ENCODE data around the gene S100B. TPM values are rescaled to one million over a fixed set of nuclear protein-coding genes. Genes with fewer than 3 reads are reported as not detected.

Gene S100B
- total RNA-seq (1 to 10 TPM in 1 of 5 experiments, under 1 TPM in 4; 0.27 to 2.3 (median 0.95) TPM), polyA plus RNA-seq (1 to 10 TPM; 1.1 to 7.0 TPM), total RNA-seq (1.6 reads per million, percentile 5 among the genes with 10 or more reads in this experiment)

- H3K4me3 Mint-ChIP-seq, result peak within 1 kb of the TSS; percentile 70 to 88 (median 74)
- no peaks in the 10 kb centered on the region for H3K9me3 ChIP-seq (ENCODE audit: control insufficient read depth in 2 of 3, low read length in 3 of 3)
- H3K36me3 ChIP-seq (ENCODE audit: control insufficient read depth in 2 of 3, insufficient read depth in 3 of 3, low read length in 3 of 3), result no peaks in the 10 kb centered on the region
- no peaks in the 10 kb centered on the region for H3K27me3 ChIP-seq (ENCODE audit: control insufficient read depth in 2 of 2, insufficient read depth in 2 of 2, low read length in 2 of 2)
- ChIA-PET CTCF (interaction anchor here (1.2 kb wide), 1 partner anchor 16 kb away, joined by 5 read pairs; no protein-coding TSS in a partner anchor), POLR2A (interaction anchor here (0.7 to 2.8 kb wide), 13 partner anchors 8 to 147 kb away, joined by 3 to 13 read pairs (median 5); partner anchors contain the start of genes DIP2A and PRMT2)
- peaks cover 25 to 34% of the 10 kb centered on the region in 2 donors for H3K4me1 ChIP-seq (ENCODE audit: control insufficient read depth in 2 of 2, insufficient read depth in 2 of 2, low read length in 2 of 2)
- peaks cover 0 to 8% (median 0%) of the 10 kb centered on the region in 11 donors for H3K9me3 Mint-ChIP-seq
- H3K27me3 Mint-ChIP-seq, result peaks cover 0 to 1% (median 0%) of the 10 kb centered on the region in 5 donors
- H3K36me3 Mint-ChIP-seq, result peaks cover 0 to 3% (median 0%) of the 10 kb centered on the region in 5 donors
- peak within 1 kb of the TSS; percentile 53 for H3K27ac ChIP-seq (ENCODE audit: low read depth, low read length)
- H3K4me1 Mint-ChIP-seq, result peaks cover 28 to 86% (median 68%) of the 10 kb centered on the region in 7 donors
- DNase-seq (peak in 6 of 9 donors; percentile 32 to 52 (median 40)), ATAC-seq (no peak)
- intact Hi-C loops (cut with micrococcal nuclease), result loop anchor here in 1 of 2 donors (5.0 kb wide), 1 partner anchor 38 kb away; no protein-coding TSS in a partner anchor
- H3K27ac Mint-ChIP-seq, result peak within 1 kb of the TSS; percentile 56 to 94 (median 89)
- H3K4me3 ChIP-seq (ENCODE audit: low read length), result peak within 1 kb of the TSS; percentile 22
These were observed at the start of gene S100B for GRCh38 chr21:46604975-46605766. Gene S100B, minus strand, starts transcription at chr21:46605082. Its CDS starts 2,667 bp downstream, at chr21:46602415.

GRCh38 chr21:46651121-46651520 is 46.2 kb upstream of the S100B start:
- Mint-ChIP-seq H3K36me3 (peaks cover 48 to 94% (median 87%) of the 10 kb centered on the region in 5 donors), H3K27me3 (no peaks in the 10 kb centered on the region), H3K4me1 (peaks cover 15 to 65% (median 43%) of the 10 kb centered on the region in 7 donors), H3K4me3 (peak overlapping the region in 1 of 10 donors; percentile 44), H3K27ac (peak overlapping the region in 6 of 9 donors; percentile 37 to 80 (median 58)), H3K9me3 (peaks cover 8 to 38% (median 20%) of the 10 kb centered on the region in 11 donors)
- H3K9me3 ChIP-seq (ENCODE audit: control insufficient read depth in 2 of 3, low read length in 3 of 3), result peaks cover 0 to 16% (median 14%) of the 10 kb centered on the region in 3 experiments
- H3K36me3 ChIP-seq (ENCODE audit: control insufficient read depth in 2 of 3, insufficient read depth in 3 of 3, low read length in 3 of 3), result peaks cover 46 to 94% (median 46%) of the 10 kb centered on the region in 3 experiments
- no peak overlapping the region for H3K27ac ChIP-seq (ENCODE audit: low read depth, low read length)
- H3K27me3 ChIP-seq (ENCODE audit: control insufficient read depth in 2 of 2, insufficient read depth in 2 of 2, low read length in 2 of 2), result no peaks in the 10 kb centered on the region
- no peak overlapping the region for H3K4me3 ChIP-seq (ENCODE audit: low read length)
- CTCF ChIA-PET, result no interaction called here
- DNase-seq (no peak), ATAC-seq (no peak)
- intact Hi-C loops (cut with micrococcal nuclease), result no loop called here
- peaks cover 0 to 16% of the 10 kb centered on the region in 2 donors for H3K4me1 ChIP-seq (ENCODE audit: control insufficient read depth in 2 of 2, insufficient read depth in 2 of 2, low read length in 2 of 2)
- POLR2A ChIA-PET, result no interaction called here

- H3K4me1 Mint-ChIP-seq, result peaks cover 17 to 67% (median 47%) of the 10 kb centered on the region in 7 donors
These were observed 45.7 kb upstream of the S100B start for GRCh38 chr21:46650476-46651098.

GRCh38 chr21:46649356-46649755 is 44.5 kb upstream of the S100B start:
- no peak for DNase-seq
- Mint-ChIP-seq H3K9me3 (peaks cover 0 to 20% (median 8%) of the 10 kb centered on the region in 11 donors), H3K4me3 (peak overlapping the region in 1 of 10 donors; percentile 23), H3K27me3 (no peaks in the 10 kb centered on the region), H3K4me1 (peaks cover 17 to 72% (median 51%) of the 10 kb centered on the region in 7 donors), H3K36me3 (peaks cover 35 to 92% (median 82%) of the 10 kb centered on the region in 5 donors), H3K27ac (peak overlapping the region in 3 of 9 donors; percentile 25 to 84 (median 47))
- Histone ChIP-seq H3K4me1 (ENCODE audit: control insufficient read depth in 2 of 2, insufficient read depth in 2 of 2, low read length in 2 of 2) (peaks cover 0 to 16% of the 10 kb centered on the region in 2 donors), H3K27ac (ENCODE audit: low read depth, low read length) (no peak overlapping the region), H3K4me3 (ENCODE audit: low read length) (no peak overlapping the region), H3K9me3 (ENCODE audit: control insufficient read depth in 2 of 3, low read length in 3 of 3) (no peaks in the 10 kb centered on the region), H3K27me3 (ENCODE audit: control insufficient read depth in 2 of 2, insufficient read depth in 2 of 2, low read length in 2 of 2) (no peaks in the 10 kb centered on the region), H3K36me3 (ENCODE audit: control insufficient read depth in 2 of 3, insufficient read depth in 3 of 3, low read length in 3 of 3) (peaks cover 39 to 94% (median 41%) of the 10 kb centered on the region in 3 experiments)
- ChIA-PET POLR2A (interaction anchor here (0.6 kb wide), 1 partner anchor 9 kb away, joined by 3 read pairs; no protein-coding TSS in a partner anchor), CTCF (no interaction called here)
- intact Hi-C loops (cut with micrococcal nuclease), result no loop called here
- no peak for ATAC-seq

More at GRCh38 chr21:46650476-46651098, 45.7 kb upstream of the S100B start:
- CTCF ChIA-PET, result no interaction called here
- POLR2A ChIA-PET, result no interaction called here
- H3K27ac ChIP-seq (ENCODE audit: low read depth, low read length), result no peak overlapping the region
- intact Hi-C loops (cut with micrococcal nuclease), result no loop called here
- DNase-seq, result no peak
- Mint-ChIP-seq H3K36me3 (peaks cover 44 to 94% (median 87%) of the 10 kb centered on the region in 5 donors), H3K27ac (peak overlapping the region in 5 of 9 donors; percentile 15 to 80 (median 66)), H3K9me3 (peaks cover 5 to 32% (median 16%) of the 10 kb centered on the region in 11 donors), H3K27me3 (no peaks in the 10 kb centered on the region), H3K4me3 (peak overlapping the region in 2 of 10 donors; percentile 20 to 44)
- H3K9me3 ChIP-seq (ENCODE audit: control insufficient read depth in 2 of 3, low read length in 3 of 3), result peaks cover 0 to 11% (median 10%) of the 10 kb centered on the region in 3 experiments
- peaks cover 46 to 94% (median 47%) of the 10 kb centered on the region in 3 experiments for H3K36me3 ChIP-seq (ENCODE audit: control insufficient read depth in 2 of 3, insufficient read depth in 3 of 3, low read length in 3 of 3)
- ATAC-seq, result no peak
- H3K27me3 ChIP-seq (ENCODE audit: control insufficient read depth in 2 of 2, insufficient read depth in 2 of 2, low read length in 2 of 2), result no peaks in the 10 kb centered on the region
- H3K4me1 ChIP-seq (ENCODE audit: control insufficient read depth in 2 of 2, insufficient read depth in 2 of 2, low read length in 2 of 2), result peaks cover 0 to 16% of the 10 kb centered on the region in 2 donors
- H3K4me3 ChIP-seq (ENCODE audit: low read length), result no peak overlapping the region

GRCh38 chr21:46648539-46648938 is 43.7 kb upstream of the S100B start:
- Histone ChIP-seq H3K4me1 (ENCODE audit: control insufficient read depth in 2 of 2, insufficient read depth in 2 of 2, low read length in 2 of 2) (peaks cover 0 to 16% of the 10 kb centered on the region in 2 donors), H3K36me3 (ENCODE audit: control insufficient read depth in 2 of 3, insufficient read depth in 3 of 3, low read length in 3 of 3) (peaks cover 35 to 94% (median 36%) of the 10 kb centered on the region in 3 experiments), H3K27ac (ENCODE audit: low read depth, low read length) (no peak overlapping the region), H3K27me3 (ENCODE audit: control insufficient read depth in 2 of 2, insufficient read depth in 2 of 2, low read length in 2 of 2) (no peaks in the 10 kb centered on the region), H3K4me3 (ENCODE audit: low read length) (no peak overlapping the region), H3K9me3 (ENCODE audit: control insufficient read depth in 2 of 3, low read length in 3 of 3) (no peaks in the 10 kb centered on the region)
- Mint-ChIP-seq H3K27me3 (no peaks in the 10 kb centered on the region), H3K4me1 (peaks cover 17 to 76% (median 52%) of the 10 kb centered on the region in 7 donors), H3K9me3 (peaks cover 0 to 12% (median 2%) of the 10 kb centered on the region in 11 donors), H3K36me3 (peaks cover 29 to 92% (median 75%) of the 10 kb centered on the region in 5 donors), H3K27ac (peak overlapping the region in 2 of 9 donors; percentile 49 to 71), H3K4me3 (peak overlapping the region in 1 of 10 donors; percentile 41)
- ChIA-PET POLR2A (interaction anchor here (0.5 to 1.1 kb wide), 2 partner anchors 90 to 478 kb away, joined by 4 to 6 read pairs; no protein-coding TSS in a partner anchor), CTCF (no interaction called here)
- intact Hi-C loops (cut with micrococcal nuclease), result no loop called here
- DNase-seq (no peak), ATAC-seq (no peak)

Measured in naive thymus-derived CD4-positive, alpha-beta T cell (primary cell).